H9 (cell line): ENCODE measurements around the gene RBMS3. TPM values are rescaled to one million over a fixed set of nuclear protein-coding genes. Genes with fewer than 3 reads are reported as not detected.

Experiments
- DNase-seq: peaks from one replicate; pipeline ENCODE4 v3.0.0-alpha.2; 2017
- H2AFZ ChIP-seq: one replicate; pipeline ENCODE4 v1.6.1; 2013; ENCODE audit warnings: mild to moderate bottlenecking, low read length, control low read depth, moderate library complexity
- H2AK5ac ChIP-seq: 2 replicates; pipeline ENCODE4 v1.6.1; 2013; ENCODE audit warnings: low read length, control low read depth, mixed read lengths; ENCODE audit not compliant: insufficient read length
- H2BK120ac ChIP-seq: one replicate; pipeline ENCODE4 v1.6.1; 2013; ENCODE audit warnings: low read depth, mild to moderate bottlenecking, low read length, control low read depth, inconsistent platforms; ENCODE audit not compliant: poor library complexity, severe bottlenecking
- H2BK12ac ChIP-seq: 2 replicates; pipeline ENCODE4 v1.6.1; 2013; ENCODE audit warnings: low read length, control low read depth, mixed read lengths, low read depth; ENCODE audit not compliant: insufficient read length
- H2BK15ac ChIP-seq: 2 replicates; pipeline ENCODE4 v1.6.1; 2013; ENCODE audit warnings: low read depth, low read length, control low read depth
- H2BK20ac ChIP-seq: one replicate; pipeline ENCODE4 v1.6.1; 2013; ENCODE audit warnings: low read depth, mild to moderate bottlenecking, low read length, control low read depth, inconsistent platforms; ENCODE audit not compliant: poor library complexity, severe bottlenecking
- H2BK5ac ChIP-seq: 2 replicates; pipeline ENCODE4 v1.6.1; 2013; ENCODE audit warnings: low read length, control low read depth, mixed read lengths; ENCODE audit not compliant: insufficient read length
- H3K14ac ChIP-seq: 2 replicates; pipeline ENCODE4 v1.6.1; 2013; ENCODE audit warnings: low read length, control low read depth; ENCODE audit not compliant: insufficient read depth
- H3K18ac ChIP-seq: 2 replicates; pipeline ENCODE4 v1.6.1; 2013; ENCODE audit warnings: low read depth, mild to moderate bottlenecking, mixed read lengths, low read length, control low read depth; ENCODE audit not compliant: insufficient read length
- H3K23ac ChIP-seq: 2 replicates; pipeline ENCODE4 v1.6.1; 2013; ENCODE audit warnings: low read length, control low read depth, mixed read lengths, low read depth; ENCODE audit not compliant: insufficient read length
- H3K23me2 ChIP-seq: 2 replicates; pipeline ENCODE4 v1.6.1; 2013; ENCODE audit warnings: low read depth, mild to moderate bottlenecking, mixed read lengths, low read length, control low read depth; ENCODE audit not compliant: insufficient read length, poor library complexity, severe bottlenecking
- H3K27ac ChIP-seq: 2 replicates; pipeline ENCODE4 v1.5.1; 2013; ENCODE audit warnings: low read length, control low read depth, mixed read lengths, low read depth; ENCODE audit not compliant: insufficient read length
- H3K27me3 ChIP-seq: 2 replicates; pipeline ENCODE4 v1.6.1; 2013; ENCODE audit warnings: low read length, control low read depth, inconsistent platforms; ENCODE audit not compliant: insufficient read depth
- H3K4ac ChIP-seq: 2 replicates; pipeline ENCODE4 v1.6.1; 2013; ENCODE audit warnings: low read depth, mild to moderate bottlenecking, control low read depth, inconsistent platforms, low read length, moderate library complexity
- H3K4me1 ChIP-seq: 2 replicates; pipeline ENCODE4 v1.6.1; 2013; ENCODE audit warnings: low read length, control low read depth, inconsistent platforms; ENCODE audit not compliant: insufficient read depth
- H3K4me2 ChIP-seq: 2 replicates; pipeline ENCODE4 v1.6.1; 2013; ENCODE audit warnings: low read length, control low read depth, mixed read lengths; ENCODE audit not compliant: insufficient read length, insufficient read depth
- H3K56ac ChIP-seq: 2 replicates; pipeline ENCODE4 v1.6.1; 2013; ENCODE audit warnings: low read depth, mild to moderate bottlenecking, mixed read lengths, low read length, control low read depth; ENCODE audit not compliant: insufficient read length
- H3K79me1 ChIP-seq: 2 replicates; pipeline ENCODE4 v1.6.1; 2013; ENCODE audit warnings: low read depth, mild to moderate bottlenecking, moderate library complexity, low read length, control low read depth, inconsistent platforms; ENCODE audit not compliant: insufficient read depth, poor library complexity, severe bottlenecking
- H3K79me2 ChIP-seq: 2 replicates; pipeline ENCODE4 v1.6.1; 2013; ENCODE audit warnings: low read length, control low read depth, inconsistent platforms; ENCODE audit not compliant: insufficient read depth
- H3K9ac ChIP-seq: 2 replicates; pipeline ENCODE4 v1.6.1; 2013; ENCODE audit warnings: low read length, control low read depth, mixed read lengths; ENCODE audit not compliant: insufficient read length; ENCODE audit errors: extremely low read depth
- H3K9me3 ChIP-seq: one replicate; pipeline ENCODE4 v1.6.1; 2013; ENCODE audit warnings: low read depth, low read length, inconsistent platforms; ENCODE audit not compliant: control insufficient read depth
- H3T11ph ChIP-seq: one replicate; pipeline ENCODE4 v1.6.1; 2013; ENCODE audit warnings: mild to moderate bottlenecking, low read length, control low read depth, inconsistent platforms
- H4K20me1 ChIP-seq: one replicate; pipeline ENCODE4 v1.6.1; 2013; ENCODE audit not compliant: control insufficient read depth, insufficient read length, insufficient read depth
- H4K5ac ChIP-seq: 2 replicates; pipeline ENCODE4 v1.6.1; 2013; ENCODE audit warnings: low read depth, mild to moderate bottlenecking, mixed read lengths, low read length, control low read depth; ENCODE audit not compliant: insufficient read length
- H4K8ac ChIP-seq: replicated peaks from 2 replicates; pipeline ENCODE4 v1.6.1; 2013; ENCODE audit warnings: low read length, control low read depth, mixed read lengths, low read depth; ENCODE audit not compliant: insufficient read length
- H4K91ac ChIP-seq: 2 replicates; pipeline ENCODE4 v1.6.1; 2013; ENCODE audit warnings: low read depth, mild to moderate bottlenecking, moderate library complexity, mixed read lengths, low read length, control low read depth; ENCODE audit not compliant: insufficient read length
- H3K27ac Mint-ChIP-seq, 3 experiments: 2 replicates in 2 of 3; 3 replicates in 1 of 3; pipeline ENCODE4 v1.8.0; 2020 to 2021; ENCODE audit warnings: mixed read lengths in 3 of 3, mild to moderate bottlenecking in 1 of 3, moderate library complexity in 1 of 3
- H3K27me3 Mint-ChIP-seq: 2 replicates; pipeline ENCODE4 v1.8.0; 2021; ENCODE audit warnings: low read depth, mild to moderate bottlenecking, moderate library complexity, mixed read lengths
- H3K36me3 Mint-ChIP-seq, 3 experiments: 2 replicates in 2 of 3; 3 replicates in 1 of 3; pipeline ENCODE4 v1.8.0; 2020 to 2021; ENCODE audit warnings: low read depth in 3 of 3, mixed read lengths in 3 of 3; ENCODE audit not compliant: insufficient read depth in 1 of 3
- H3K4me1 Mint-ChIP-seq, 2 experiments: 2 replicates each; pipeline ENCODE4 v1.8.0; 2020; ENCODE audit warnings: mixed read lengths in 2 of 2
- H3K4me3 Mint-ChIP-seq, 2 experiments: 2 replicates in 1 of 2; 3 replicates in 1 of 2; pipeline ENCODE4 v1.8.0; 2020 to 2021; ENCODE audit warnings: mild to moderate bottlenecking in 2 of 2, mixed read lengths in 2 of 2, moderate library complexity in 1 of 2
- H3K9me3 Mint-ChIP-seq, 2 experiments: 2 replicates in 1 of 2; 3 replicates in 1 of 2; pipeline ENCODE4 v1.8.0; 2020; ENCODE audit warnings: mild to moderate bottlenecking in 2 of 2, mixed read lengths in 2 of 2, moderate library complexity in 1 of 2
- WGBS: extraction: QIAGEN DNeasy Blood & Tissue Kit; methylation state at CpG from one replicate; pipeline ENCODE4 v1.1.7; 2013; ENCODE audit warnings: missing lambda C conversion rate, low lambda C conversion rate, mixed read lengths; ENCODE audit not compliant: insufficient read length; ENCODE audit errors: extremely low coverage; 5-methylcytosine and 5-hydroxymethylcytosine counted together
- total RNA-seq: library from RNA; stranded (reverse); gene quantifications from 2 replicates; pipeline ENCODE4 v1.2.1, GENCODE V29; 2021
- TF ChIP-seq, protein P1 (sequence below): fragments of 200-600 bp; sonication (generic); conservative IDR thresholded peaks from 3 replicates; pipeline ENCODE4 v1.8.0; 2021; ENCODE audit warnings: antibody characterized with exemption, mild to moderate bottlenecking

RBMS3 gene
- total RNA-seq, 1 experiment from 2014 or later = 8.1 TPM

DNA sequence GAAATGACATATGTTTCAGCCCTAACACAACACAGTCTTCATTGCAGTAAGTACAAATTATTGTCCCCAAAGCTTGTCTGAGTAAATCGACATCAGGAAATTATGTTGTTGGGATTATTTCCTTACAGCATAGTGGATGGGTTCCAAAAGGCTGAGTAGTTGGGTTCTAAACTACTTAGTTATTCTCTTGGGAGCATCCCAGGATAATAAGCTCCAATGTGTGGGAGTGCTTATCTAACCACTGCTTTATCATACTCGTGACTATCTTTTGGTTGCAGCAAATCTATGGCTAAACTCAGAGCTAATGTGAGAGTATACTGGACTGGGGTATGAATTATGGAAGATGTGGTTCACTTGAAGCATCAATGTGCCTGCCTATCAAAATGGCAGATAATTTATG is 128.5 kb downstream of the RBMS3 start:
- Mint-ChIP-seq H3K27me3 (no peaks in the 10 kb centered on the region), H3K27ac (no peak overlapping the region), H3K4me3 (no peak overlapping the region), H3K36me3 (no peaks in the 10 kb centered on the region), H3K4me1 (peaks cover 33 to 38% of the 10 kb centered on the region in 2 experiments), H3K9me3 (no peaks in the 10 kb centered on the region; a peak in 1 of 5 replicates)
- Histone ChIP-seq H2BK5ac (no peak overlapping the region), H3K4ac (no peak overlapping the region), H4K91ac (no peak overlapping the region), H3K14ac (no peak overlapping the region), H3K23ac (no peak overlapping the region), H2AK5ac (no peak overlapping the region), H4K8ac (no peak overlapping the region), H3K9me3 (no peaks in the 10 kb centered on the region), H3K79me1 (no peaks in the 10 kb centered on the region), H2BK15ac (no peak overlapping the region), H2BK12ac (no peak overlapping the region), H3K4me2 (no peak overlapping the region), H3K18ac (no peak overlapping the region), H2BK120ac (no peak overlapping the region), H2AFZ (no peak overlapping the region), H3K4me1 (no peaks in the 10 kb centered on the region; the same call in 1 of the 2 replicates), H4K20me1 (no peaks in the 10 kb centered on the region), H3K79me2 (no peaks in the 10 kb centered on the region), H3T11ph (no peak overlapping the region), H3K23me2 (no peaks in the 10 kb centered on the region), H4K5ac (no peak overlapping the region), H3K9ac (no peak overlapping the region), H3K27me3 (no peaks in the 10 kb centered on the region), H2BK20ac (no peak overlapping the region), H3K56ac (no peak overlapping the region), H3K27ac (no peak overlapping the region)
- TF ChIP-seq, protein P1, sequence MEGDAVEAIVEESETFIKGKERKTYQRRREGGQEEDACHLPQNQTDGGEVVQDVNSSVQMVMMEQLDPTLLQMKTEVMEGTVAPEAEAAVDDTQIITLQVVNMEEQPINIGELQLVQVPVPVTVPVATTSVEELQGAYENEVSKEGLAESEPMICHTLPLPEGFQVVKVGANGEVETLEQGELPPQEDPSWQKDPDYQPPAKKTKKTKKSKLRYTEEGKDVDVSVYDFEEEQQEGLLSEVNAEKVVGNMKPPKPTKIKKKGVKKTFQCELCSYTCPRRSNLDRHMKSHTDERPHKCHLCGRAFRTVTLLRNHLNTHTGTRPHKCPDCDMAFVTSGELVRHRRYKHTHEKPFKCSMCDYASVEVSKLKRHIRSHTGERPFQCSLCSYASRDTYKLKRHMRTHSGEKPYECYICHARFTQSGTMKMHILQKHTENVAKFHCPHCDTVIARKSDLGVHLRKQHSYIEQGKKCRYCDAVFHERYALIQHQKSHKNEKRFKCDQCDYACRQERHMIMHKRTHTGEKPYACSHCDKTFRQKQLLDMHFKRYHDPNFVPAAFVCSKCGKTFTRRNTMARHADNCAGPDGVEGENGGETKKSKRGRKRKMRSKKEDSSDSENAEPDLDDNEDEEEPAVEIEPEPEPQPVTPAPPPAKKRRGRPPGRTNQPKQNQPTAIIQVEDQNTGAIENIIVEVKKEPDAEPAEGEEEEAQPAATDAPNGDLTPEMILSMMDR = no peak
- no peak for DNase-seq
- no CpG with 5 or more reads among the region's 2 CpGs for WGBS
